ENCODE measurements around the gene GATA2.

GATA2 gene

DNA sequence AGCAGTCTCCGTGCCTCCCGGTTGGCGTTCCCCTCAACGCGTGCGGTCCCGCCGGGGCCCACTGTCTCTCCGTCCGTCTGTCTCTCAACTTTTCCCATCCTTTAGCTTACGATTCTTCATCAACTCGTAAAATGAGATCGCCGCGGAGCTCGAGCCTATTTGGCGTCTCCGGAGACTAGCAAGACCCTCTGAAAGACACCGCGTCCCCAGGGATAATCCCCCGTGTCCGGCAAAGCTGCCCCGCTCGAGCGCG, 3.4 kb downstream of the GATA2 start:
- H3K4me3 ChIP-seq (replicated peaks; ENCODE audit: low read depth, low read length), result peak overlapping the region; percentile 94
- TF ChIP-seq, protein P1, sequence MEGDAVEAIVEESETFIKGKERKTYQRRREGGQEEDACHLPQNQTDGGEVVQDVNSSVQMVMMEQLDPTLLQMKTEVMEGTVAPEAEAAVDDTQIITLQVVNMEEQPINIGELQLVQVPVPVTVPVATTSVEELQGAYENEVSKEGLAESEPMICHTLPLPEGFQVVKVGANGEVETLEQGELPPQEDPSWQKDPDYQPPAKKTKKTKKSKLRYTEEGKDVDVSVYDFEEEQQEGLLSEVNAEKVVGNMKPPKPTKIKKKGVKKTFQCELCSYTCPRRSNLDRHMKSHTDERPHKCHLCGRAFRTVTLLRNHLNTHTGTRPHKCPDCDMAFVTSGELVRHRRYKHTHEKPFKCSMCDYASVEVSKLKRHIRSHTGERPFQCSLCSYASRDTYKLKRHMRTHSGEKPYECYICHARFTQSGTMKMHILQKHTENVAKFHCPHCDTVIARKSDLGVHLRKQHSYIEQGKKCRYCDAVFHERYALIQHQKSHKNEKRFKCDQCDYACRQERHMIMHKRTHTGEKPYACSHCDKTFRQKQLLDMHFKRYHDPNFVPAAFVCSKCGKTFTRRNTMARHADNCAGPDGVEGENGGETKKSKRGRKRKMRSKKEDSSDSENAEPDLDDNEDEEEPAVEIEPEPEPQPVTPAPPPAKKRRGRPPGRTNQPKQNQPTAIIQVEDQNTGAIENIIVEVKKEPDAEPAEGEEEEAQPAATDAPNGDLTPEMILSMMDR (IDR thresholded peaks at IDR 0.05; ENCODE audit: low read depth, low read length, missing control alignments), result no peak
- DNase-seq (ENCODE audit: extremely low read depth, low read depth), result no peak

DNA sequence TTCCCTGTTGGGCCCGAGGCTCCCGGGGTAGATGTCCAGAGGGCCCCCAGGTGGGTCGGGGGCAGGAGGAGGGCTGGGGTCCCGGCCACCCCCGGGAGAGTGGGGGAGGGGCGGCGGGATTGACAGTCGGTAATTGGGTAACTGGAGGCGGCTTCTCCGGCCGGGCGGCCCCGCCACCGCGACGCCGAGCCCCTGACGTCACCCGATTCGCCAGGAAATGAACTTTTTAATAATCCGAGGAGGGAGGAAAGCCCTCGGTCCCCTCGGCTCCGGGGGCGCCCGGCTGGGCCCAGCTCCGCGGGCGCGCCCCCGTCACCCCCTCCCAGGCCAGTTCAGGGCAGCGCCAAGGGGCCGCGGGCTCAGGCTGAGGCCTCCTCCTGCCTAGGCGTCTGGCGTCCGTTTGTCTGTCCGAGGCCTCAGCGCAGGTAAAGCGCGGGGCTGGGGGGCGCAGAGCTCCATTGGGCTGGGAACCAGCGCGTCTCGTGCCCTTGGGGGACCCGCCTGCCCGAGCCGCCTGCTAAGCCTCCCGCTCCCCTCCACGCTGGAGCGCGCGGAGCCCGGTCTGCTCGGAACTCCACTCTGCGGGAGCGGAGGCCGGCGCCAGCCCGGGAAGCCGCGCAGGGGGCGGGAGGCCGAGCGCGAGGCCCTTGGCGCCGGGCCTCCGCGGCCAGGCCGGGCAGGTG, 3.9 kb downstream of the GATA2 start:
- TF ChIP-seq, protein P1 (IDR thresholded peaks at IDR 0.05; ENCODE audit: low read depth, low read length, missing control alignments), result no peak
- DNase-seq (ENCODE audit: extremely low read depth, low read depth), result no peak

DNA sequence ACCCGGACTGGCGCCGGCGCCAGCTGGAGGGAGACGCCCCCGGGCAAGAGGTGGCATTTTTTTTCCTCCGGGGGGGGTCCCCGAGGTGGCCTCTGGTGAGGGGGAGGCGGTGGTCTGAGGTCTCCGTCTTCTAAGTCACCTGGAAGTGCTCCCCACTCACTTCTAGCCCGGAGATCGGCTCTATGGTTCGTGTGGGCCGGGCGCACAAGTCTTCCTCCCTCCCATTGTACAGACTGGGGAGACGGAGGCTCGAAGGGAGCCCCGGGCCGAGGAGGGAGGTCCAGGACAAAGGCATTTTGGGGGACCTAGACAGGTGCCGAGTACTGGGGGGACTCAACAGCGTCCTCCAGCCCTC, 4.4 kb downstream of the GATA2 start:
- TF ChIP-seq, protein P1 (IDR thresholded peaks at IDR 0.05; ENCODE audit: low read depth, low read length, missing control alignments), result no peak
- no peak for DNase-seq (ENCODE audit: extremely low read depth, low read depth)
- H3K4me3 ChIP-seq (replicated peaks; ENCODE audit: low read depth, low read length), result peak overlapping the region; percentile 94

More for the DNA sequence above, 3.9 kb downstream of the GATA2 start:
- peak overlapping the region; percentile 94 for H3K4me3 ChIP-seq (replicated peaks; ENCODE audit: low read depth, low read length)

DNA sequence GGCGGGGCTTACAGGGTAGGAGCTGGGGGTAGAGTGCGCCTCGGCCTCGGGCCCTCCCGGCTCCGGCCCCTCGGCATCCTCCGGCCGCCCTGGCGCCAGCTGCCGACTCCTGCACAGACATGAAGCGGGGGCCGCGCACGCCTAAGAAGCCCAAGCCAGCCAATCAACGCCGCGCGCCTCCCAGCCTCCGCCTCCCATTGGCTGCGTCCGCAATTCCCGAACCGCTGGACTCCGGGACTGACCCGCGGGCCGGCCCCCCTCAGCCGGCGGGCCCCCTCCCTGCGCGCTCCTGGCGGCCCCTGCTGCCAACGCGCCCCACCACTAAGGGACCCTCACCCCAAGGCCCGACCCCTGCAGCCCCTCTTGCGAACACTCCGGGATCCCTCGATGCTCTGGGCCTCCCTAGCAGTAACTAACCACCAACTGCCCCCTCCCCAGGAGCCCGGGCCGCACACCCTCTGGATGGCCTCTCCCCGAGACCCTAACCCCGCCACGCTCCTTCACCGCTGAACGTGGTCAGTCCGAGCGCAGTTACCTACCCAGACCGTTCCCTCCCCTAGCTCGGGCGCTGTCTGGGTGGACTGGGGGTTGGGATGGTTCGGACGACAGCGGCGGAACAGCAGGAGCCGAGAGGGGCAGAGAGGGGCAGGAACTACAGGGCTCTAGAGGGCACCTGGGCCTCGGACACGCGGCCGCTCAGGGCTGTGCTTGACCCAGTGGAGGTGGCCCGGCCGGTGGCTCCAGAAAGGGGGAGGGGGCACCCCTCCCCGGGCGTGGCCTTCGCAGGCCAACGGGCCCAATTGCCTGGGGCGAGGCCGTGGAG, 5.0 kb downstream of the GATA2 start:
- peak; percentile 59 for DNase-seq (ENCODE audit: extremely low read depth, low read depth)
- TF ChIP-seq, protein P1 (IDR thresholded peaks at IDR 0.05; ENCODE audit: low read depth, low read length, missing control alignments), result no peak
- H3K4me3 ChIP-seq (replicated peaks; ENCODE audit: low read depth, low read length), result peak overlapping the region; percentile 94

DNA sequence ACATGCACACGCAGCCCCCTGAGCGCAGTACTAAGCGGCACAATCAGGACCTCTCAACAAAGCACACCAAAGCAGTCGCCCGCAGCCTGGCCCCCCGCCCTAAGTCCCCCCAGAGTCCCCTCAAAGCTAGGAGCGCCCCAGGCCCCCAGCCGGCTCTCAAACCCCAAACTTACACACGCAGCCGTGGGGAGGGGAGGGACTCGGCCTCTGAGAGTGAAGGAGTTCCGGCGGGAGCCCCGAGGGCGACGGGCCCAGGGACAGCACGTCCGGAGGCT, 5.5 kb downstream of the GATA2 start:
- H3K4me3 ChIP-seq (replicated peaks; ENCODE audit: low read depth, low read length), result peak overlapping the region; percentile 94
- TF ChIP-seq, protein P1 (IDR thresholded peaks at IDR 0.05; ENCODE audit: low read depth, low read length, missing control alignments), result no peak
- DNase-seq (ENCODE audit: extremely low read depth, low read depth), result no peak

DNA sequence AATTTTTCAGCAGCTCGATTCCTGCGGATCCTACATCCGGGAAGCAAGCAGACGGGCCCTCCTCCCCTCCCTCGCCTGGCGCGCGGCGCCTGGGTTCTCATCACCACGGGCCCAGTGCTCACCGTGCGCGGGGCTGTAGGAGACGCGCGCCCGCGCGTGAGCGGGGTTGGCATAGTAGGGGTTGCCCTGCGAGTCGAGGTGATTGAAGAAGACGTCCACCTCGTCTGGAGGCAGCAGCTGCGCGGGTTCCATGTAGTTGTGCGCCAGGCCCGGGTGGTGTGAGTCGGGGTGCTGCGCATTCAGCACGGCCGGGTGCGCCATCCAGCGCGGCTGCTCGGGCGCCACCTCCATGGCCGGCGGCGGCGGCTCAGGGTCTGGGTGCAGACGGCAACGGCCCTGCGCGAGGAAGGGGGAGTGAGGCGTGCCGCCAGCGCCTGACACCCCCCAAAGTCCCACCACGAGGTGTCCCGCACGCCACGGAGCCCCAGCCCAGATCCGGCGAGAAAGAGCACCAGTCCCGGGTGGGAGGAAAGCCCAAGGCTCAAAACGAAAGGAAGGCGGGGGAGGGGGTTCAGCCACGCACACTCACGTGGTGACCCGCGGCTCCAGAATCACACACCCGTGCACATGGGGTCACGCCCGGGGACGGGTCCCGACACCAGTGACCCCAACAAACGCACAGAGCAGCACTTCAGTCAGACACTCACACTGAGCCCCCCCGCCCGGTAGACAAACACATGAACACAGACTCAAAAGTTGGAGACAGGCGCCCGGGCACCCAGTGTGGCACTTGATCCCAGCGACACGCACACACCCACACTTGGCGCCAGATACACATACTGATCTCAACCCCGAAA, 6.1 kb downstream of the GATA2 start:
- peak overlapping the region; percentile 94 for H3K4me3 ChIP-seq (replicated peaks; ENCODE audit: low read depth, low read length)
- DNase-seq (ENCODE audit: extremely low read depth, low read depth), result no peak

More for the DNA sequence above, 6.1 kb downstream of the GATA2 start:
- TF ChIP-seq, protein P1 (IDR thresholded peaks at IDR 0.05; ENCODE audit: low read depth, low read length, missing control alignments), result no peak

Data from HFF-Myc (cell line).